Left hindlimb (tissue), 1 donor: ENCODE measurements around the gene MRPS12.
"Not testable (repeated sequence)": the region's sequence is repeated elsewhere in the genome, so short reads cannot be mapped to it uniquely, and the experiment has no call there.

Experiments
- DNase-seq: peaks from one replicate; pipeline ENCODE4 v3.0.0-alpha.2; 2018

Gene MRPS12

GRCh38 chr19:38941979-38942378, 11.2 kb downstream of the MRPS12 start:
- DNase-seq = no peak

- no peak for DNase-seq
These were observed 11.9 kb downstream of the MRPS12 start for GRCh38 chr19:38942471-38943181.

DNA sequence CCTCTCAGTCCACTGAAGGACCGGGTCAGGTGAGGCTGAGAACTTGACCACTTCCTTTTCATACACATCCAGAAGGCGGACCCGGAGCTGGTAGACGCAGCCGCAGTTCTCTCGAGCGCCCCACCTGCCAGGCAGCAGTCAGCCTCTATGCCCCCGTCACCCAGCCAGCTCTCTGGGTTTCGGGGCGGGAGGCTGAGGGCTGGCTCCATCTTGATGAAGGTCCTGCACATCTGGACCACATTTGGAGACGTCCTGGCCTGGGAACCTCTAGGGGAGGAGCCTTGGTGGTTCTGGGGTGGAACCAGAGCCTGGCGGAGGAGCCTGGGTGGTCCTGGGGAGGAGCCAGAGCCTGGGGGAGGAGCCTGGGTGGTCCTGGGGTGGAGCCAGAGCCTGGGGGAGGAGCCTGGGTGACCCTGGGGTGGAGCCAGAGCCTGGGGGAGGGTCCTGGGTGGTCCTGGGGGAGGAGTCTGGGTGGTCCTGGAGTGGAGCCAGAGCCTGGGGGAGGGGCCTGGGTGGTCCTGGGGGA, 14.3 kb downstream of the MRPS12 start:
- DNase-seq = no peak

DNA sequence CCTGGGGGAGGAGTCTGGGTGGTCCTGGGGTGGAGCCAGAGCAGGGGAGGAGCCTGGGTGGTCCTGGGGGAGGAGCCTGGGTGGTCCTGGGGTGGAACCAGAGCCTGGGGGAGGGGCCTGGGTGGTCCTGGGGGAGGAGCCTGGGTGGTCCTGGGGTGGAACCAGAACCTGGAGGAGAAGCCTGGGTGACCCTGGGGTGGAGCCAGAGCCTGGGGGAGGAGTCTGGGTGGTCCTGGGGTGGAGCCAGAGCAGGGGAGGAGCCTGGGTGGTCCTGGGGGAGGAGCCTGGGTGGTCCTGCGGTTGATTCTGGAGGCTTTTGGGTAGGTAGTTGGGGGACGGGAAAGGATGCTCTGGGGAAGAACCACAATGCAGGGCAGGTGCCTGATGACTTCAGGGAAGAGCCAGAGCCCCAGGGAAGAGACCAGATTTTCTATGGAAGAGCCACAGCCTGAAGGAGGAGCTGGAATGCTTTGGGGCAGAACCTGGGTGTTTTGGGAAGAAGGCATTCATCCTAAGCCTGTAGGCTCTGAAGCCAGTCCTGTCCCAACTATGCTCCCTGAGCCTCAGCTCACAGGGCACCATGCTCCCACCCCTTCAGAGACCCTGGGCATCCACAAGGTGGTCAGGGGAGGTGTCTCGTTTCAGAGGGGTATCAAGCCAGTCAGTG, 15.0 kb downstream of the MRPS12 start:
- no peak for DNase-seq

DNA sequence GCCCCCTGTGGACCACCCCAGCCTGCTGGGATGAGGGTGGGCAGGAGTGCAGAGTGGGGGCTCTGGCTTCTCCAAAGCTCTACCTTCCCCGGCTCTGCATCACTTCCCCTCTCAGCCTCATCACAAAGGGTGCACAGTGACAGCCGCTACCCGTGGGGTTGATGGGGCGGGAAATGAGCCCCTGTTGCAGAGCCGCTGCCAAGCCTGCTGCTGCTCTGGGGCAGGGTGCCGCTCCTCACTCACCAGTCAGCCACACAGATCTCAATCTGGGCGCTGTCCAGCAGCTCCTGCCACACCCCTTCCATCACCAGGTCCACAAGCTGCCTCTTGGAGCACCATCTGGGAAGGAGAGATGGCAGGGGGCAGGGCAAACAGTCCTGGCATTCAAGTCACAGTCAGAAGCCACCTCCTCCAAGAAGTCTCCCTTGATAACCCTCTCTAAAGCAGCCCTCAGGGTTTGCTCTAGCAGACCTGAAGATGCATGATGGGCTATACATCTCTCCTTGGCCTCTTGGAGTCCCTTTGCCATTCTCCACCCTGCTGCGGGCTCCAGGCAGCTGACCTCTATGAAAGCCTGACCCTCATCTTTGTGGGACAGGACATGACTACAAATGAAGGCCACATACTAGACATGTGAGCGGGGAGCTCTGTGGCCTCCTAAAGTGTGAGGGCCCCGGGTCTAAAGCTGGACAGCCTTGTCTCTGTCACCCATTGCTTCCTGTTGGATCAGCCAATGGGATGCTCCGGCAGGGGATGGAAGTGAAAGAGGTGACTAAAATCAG, 15.7 kb downstream of the MRPS12 start:
- no peak for DNase-seq

DNA sequence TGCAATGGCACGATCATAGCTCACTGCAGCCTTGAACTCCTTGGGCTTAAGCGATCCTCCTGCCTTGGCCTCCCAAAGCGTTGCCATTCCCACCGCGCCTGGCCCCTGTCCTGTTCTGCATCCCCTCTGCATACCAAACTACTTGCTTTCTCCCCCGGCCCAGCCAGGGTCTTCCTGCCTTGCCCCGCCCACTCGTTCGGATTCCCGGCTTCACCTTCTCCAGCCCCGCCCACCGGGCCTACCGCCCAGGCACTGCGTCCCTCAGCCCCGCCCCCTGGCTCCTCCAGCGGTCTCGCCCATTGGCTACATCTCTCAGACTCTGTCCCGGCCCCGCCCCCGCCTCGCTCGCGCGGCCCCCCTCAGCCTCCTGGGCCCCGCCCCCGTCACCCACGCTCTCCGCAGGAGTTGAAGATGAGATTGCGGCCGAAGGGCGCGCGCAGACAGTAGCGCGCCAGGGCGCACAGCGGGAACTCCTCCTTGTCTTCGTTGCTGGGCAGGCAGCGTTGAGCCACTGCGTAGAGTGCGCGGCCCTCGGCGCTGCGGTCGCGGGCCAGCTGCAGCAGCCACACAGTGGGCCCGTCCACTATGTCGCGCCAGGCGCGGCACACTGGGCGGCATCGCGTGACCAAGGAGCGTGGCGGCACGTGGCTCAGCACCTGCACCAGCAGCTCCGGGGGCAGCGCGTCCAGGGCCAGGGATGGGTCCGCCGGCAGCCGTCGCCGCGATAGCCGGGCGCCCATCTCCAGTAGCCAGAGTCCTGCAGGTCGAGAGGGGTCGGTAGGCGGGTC, 19.0 kb downstream of the MRPS12 start:
- DNase-seq = peak; percentile 91

GRCh38 chr19:38951187-38951586, 20.4 kb downstream of the MRPS12 start:
- no peak for DNase-seq

- DNase-seq = no peak
These were observed 21.8 kb downstream of the MRPS12 start for GRCh38 chr19:38952395-38953165.

- no peak for DNase-seq
These were observed 22.9 kb downstream of the MRPS12 start for GRCh38 chr19:38953677-38954076.

GRCh38 chr19:38956264-38956663, 25.5 kb downstream of the MRPS12 start:
- DNase-seq = no peak

DNA sequence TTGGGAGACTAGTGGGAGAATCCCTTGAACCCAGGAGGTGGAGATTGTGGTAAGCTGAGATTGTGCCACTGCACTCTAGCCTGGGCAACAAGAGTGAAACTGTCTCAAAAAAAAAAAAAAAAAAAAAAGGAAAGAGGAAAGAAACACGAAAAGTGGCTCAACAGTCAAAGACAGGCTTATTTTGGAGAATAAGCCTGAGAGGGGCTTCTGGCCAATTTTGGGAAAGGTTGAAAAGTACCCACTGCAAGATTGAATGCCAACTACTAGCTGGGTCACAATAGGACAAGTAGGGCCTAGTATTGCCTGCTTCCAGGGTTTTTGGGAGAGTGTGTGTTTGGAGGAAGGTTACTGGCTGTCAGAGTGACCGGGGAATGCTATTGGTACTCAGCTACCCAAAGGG, 27.6 kb downstream of the MRPS12 start:
- no peak for DNase-seq

- no peak for DNase-seq
These were observed 28.9 kb downstream of the MRPS12 start for GRCh38 chr19:38959618-38960017.

GRCh38 chr19:38964738-38965137, 34.0 kb downstream of the MRPS12 start:
- DNase-seq = no peak

DNA sequence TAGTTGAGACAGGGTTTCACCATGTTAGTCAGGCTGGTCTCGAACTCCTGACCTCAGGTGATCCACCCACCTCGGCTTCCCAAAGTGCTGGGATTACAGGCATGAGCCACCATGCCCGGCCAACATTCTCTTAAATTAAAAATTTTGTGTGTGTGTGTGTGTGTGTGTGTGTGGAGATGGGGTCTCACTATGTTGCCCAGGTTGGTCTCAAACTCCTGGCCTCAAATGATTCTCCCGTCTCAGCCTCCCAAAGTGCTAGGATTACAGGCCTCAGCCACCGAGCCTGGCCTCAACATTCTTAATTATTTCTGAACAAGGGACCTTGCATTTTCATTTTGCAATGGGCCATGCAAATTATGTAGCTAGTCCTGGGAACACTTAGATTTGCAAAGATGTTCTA, 35.4 kb downstream of the MRPS12 start:
- DNase-seq = not testable (repeated sequence)

DNA sequence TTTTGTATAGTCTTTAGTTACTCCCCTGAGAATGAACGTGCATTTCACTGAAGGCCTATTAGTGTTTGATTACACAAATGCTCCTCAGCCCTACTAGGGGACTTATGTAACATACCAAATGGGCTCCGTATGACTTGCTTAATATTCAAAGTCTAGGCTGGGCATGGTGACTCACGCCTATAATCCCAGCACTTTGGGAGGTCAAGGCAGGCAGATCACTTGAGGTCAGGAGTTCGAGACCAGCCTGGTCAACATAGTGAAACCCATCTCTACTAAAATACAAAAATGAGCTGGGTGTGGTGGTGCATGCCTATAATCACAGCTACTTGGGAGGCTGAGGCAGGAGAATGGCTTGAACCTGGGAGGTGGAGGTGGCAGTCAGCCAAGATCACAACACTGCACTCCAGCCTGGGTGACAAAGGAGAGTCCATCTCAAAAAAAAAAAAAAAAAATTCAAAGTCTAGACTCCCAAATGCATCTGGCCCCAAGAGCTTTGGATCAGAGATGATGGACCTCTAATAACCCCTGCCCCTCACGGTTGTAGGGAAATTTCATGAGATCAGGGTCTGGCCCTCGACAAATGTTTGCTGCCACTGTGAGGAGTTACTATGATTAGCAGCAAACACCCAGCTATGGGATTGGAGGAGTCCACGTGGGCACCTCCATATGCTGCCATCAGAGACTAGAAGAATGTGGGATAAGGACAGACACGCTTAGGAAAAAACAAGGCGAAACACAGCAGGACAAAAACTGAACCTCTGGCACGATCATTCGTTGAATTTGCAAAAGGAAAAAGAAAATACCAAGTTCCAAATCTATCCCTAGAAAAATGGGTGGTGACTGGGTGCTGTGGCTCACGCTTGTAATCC, 40.2 kb downstream of the MRPS12 start:
- no peak for DNase-seq

- DNase-seq = no peak
These were observed 40.9 kb downstream of the MRPS12 start for GRCh38 chr19:38971672-38972071.

- no peak for DNase-seq
These were observed 44.0 kb downstream of the MRPS12 start for GRCh38 chr19:38974624-38975213.

DNA sequence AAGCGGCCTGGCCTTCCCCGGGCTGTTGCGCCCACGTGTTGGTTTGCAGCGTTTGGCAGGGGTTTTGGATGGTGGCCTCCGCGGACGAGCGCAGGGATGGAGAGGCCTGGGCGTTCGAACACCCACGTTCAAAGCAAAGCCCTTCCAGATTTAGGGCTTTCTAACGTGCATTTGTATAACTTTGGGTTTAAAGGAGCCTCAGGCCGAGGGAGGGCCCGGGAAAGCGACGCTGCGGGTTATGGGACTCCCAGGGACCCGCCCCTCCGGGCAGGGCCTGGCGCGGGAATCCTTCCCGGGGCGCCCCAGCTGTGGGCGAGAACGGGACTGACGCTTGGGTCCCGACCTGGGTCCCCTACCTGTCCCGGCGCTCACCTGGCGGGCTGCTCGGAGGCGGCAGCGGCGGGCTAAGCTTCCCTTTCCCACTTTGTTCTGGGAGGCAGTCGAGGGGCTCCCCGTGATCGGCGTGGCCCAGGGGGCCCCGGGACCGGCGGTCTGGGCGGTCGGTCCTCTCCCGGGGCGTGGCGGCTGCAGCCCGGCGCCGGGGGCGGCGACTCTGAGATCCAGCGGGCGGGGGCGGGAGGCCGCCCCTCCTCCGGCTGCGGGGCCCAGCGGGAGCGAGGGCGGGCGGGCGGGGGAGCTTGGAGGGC, 44.6 kb downstream of the MRPS12 start, which contains the start of gene FBXO17:
TSS of gene FBXO17 (minus strand) at position 529 of the 647 bp plus-strand sequence. CDS start 25,423 bp downstream, outside the sequence.
- peak; percentile 87 for DNase-seq

DNA sequence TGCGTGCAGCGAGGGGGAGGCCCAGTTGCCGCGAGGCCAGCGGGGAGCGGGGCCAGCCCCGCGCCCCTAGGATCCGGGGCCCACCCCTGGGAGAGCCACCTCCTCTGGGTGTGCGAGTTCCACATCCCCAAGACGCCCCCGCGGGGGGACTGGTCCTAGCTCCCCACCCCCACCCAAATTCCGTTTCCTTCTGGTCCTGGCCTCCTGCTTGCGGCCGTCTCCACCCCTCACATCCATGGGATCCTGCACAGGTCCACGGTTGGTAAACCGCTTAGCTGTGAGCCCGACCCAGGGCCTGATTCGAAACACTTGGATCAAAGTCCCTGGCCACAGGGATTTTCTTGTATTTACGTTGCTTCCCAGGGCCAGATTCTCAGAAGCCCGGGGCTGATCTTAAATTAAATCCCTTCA, 45.1 kb downstream of the MRPS12 start:
- no peak for DNase-seq
